H9 (cell line): Measurements from ENCODE around the gene CDK2AP2. TPM values are rescaled to one million over a fixed set of nuclear protein-coding genes. Genes with fewer than 3 reads are reported as not detected.

Experiments used
- DNase-seq: peaks from one replicate; pipeline ENCODE4 v3.0.0-alpha.2; 2017
- H2AFZ ChIP-seq: one replicate; pipeline ENCODE4 v1.6.1; 2013; ENCODE audit warnings: mild to moderate bottlenecking, low read length, control low read depth, moderate library complexity
- H2AK5ac ChIP-seq: 2 replicates; pipeline ENCODE4 v1.6.1; 2013; ENCODE audit warnings: low read length, control low read depth, mixed read lengths; ENCODE audit not compliant: insufficient read length
- H2BK120ac ChIP-seq: one replicate; pipeline ENCODE4 v1.6.1; 2013; ENCODE audit warnings: low read depth, mild to moderate bottlenecking, low read length, control low read depth, inconsistent platforms; ENCODE audit not compliant: poor library complexity, severe bottlenecking
- H2BK12ac ChIP-seq: 2 replicates; pipeline ENCODE4 v1.6.1; 2013; ENCODE audit warnings: low read length, control low read depth, mixed read lengths, low read depth; ENCODE audit not compliant: insufficient read length
- H2BK15ac ChIP-seq: 2 replicates; pipeline ENCODE4 v1.6.1; 2013; ENCODE audit warnings: low read depth, low read length, control low read depth
- H2BK20ac ChIP-seq: one replicate; pipeline ENCODE4 v1.6.1; 2013; ENCODE audit warnings: low read depth, mild to moderate bottlenecking, low read length, control low read depth, inconsistent platforms; ENCODE audit not compliant: poor library complexity, severe bottlenecking
- H2BK5ac ChIP-seq: 2 replicates; pipeline ENCODE4 v1.6.1; 2013; ENCODE audit warnings: low read length, control low read depth, mixed read lengths; ENCODE audit not compliant: insufficient read length
- H3K14ac ChIP-seq: 2 replicates; pipeline ENCODE4 v1.6.1; 2013; ENCODE audit warnings: low read length, control low read depth; ENCODE audit not compliant: insufficient read depth
- H3K18ac ChIP-seq: 2 replicates; pipeline ENCODE4 v1.6.1; 2013; ENCODE audit warnings: low read depth, mild to moderate bottlenecking, mixed read lengths, low read length, control low read depth; ENCODE audit not compliant: insufficient read length
- H3K23ac ChIP-seq: 2 replicates; pipeline ENCODE4 v1.6.1; 2013; ENCODE audit warnings: low read length, control low read depth, mixed read lengths, low read depth; ENCODE audit not compliant: insufficient read length
- H3K23me2 ChIP-seq: 2 replicates; pipeline ENCODE4 v1.6.1; 2013; ENCODE audit warnings: low read depth, mild to moderate bottlenecking, mixed read lengths, low read length, control low read depth; ENCODE audit not compliant: insufficient read length, poor library complexity, severe bottlenecking
- H3K27ac ChIP-seq: 2 replicates; pipeline ENCODE4 v1.5.1; 2013; ENCODE audit warnings: low read length, control low read depth, mixed read lengths, low read depth; ENCODE audit not compliant: insufficient read length
- H3K27me3 ChIP-seq: 2 replicates; pipeline ENCODE4 v1.6.1; 2013; ENCODE audit warnings: low read length, control low read depth, inconsistent platforms; ENCODE audit not compliant: insufficient read depth
- H3K4ac ChIP-seq: 2 replicates; pipeline ENCODE4 v1.6.1; 2013; ENCODE audit warnings: low read depth, mild to moderate bottlenecking, control low read depth, inconsistent platforms, low read length, moderate library complexity
- H3K4me1 ChIP-seq: 2 replicates; pipeline ENCODE4 v1.6.1; 2013; ENCODE audit warnings: low read length, control low read depth, inconsistent platforms; ENCODE audit not compliant: insufficient read depth
- H3K4me2 ChIP-seq: 2 replicates; pipeline ENCODE4 v1.6.1; 2013; ENCODE audit warnings: low read length, control low read depth, mixed read lengths; ENCODE audit not compliant: insufficient read length, insufficient read depth
- H3K56ac ChIP-seq: 2 replicates; pipeline ENCODE4 v1.6.1; 2013; ENCODE audit warnings: low read depth, mild to moderate bottlenecking, mixed read lengths, low read length, control low read depth; ENCODE audit not compliant: insufficient read length
- H3K79me1 ChIP-seq: 2 replicates; pipeline ENCODE4 v1.6.1; 2013; ENCODE audit warnings: low read depth, mild to moderate bottlenecking, moderate library complexity, low read length, control low read depth, inconsistent platforms; ENCODE audit not compliant: insufficient read depth, poor library complexity, severe bottlenecking
- H3K79me2 ChIP-seq: 2 replicates; pipeline ENCODE4 v1.6.1; 2013; ENCODE audit warnings: low read length, control low read depth, inconsistent platforms; ENCODE audit not compliant: insufficient read depth
- H3K9ac ChIP-seq: 2 replicates; pipeline ENCODE4 v1.6.1; 2013; ENCODE audit warnings: low read length, control low read depth, mixed read lengths; ENCODE audit not compliant: insufficient read length; ENCODE audit errors: extremely low read depth
- H3K9me3 ChIP-seq: one replicate; pipeline ENCODE4 v1.6.1; 2013; ENCODE audit warnings: low read depth, low read length, inconsistent platforms; ENCODE audit not compliant: control insufficient read depth
- H3T11ph ChIP-seq: one replicate; pipeline ENCODE4 v1.6.1; 2013; ENCODE audit warnings: mild to moderate bottlenecking, low read length, control low read depth, inconsistent platforms
- H4K20me1 ChIP-seq: one replicate; pipeline ENCODE4 v1.6.1; 2013; ENCODE audit not compliant: control insufficient read depth, insufficient read length, insufficient read depth
- H4K5ac ChIP-seq: 2 replicates; pipeline ENCODE4 v1.6.1; 2013; ENCODE audit warnings: low read depth, mild to moderate bottlenecking, mixed read lengths, low read length, control low read depth; ENCODE audit not compliant: insufficient read length
- H4K8ac ChIP-seq: replicated peaks from 2 replicates; pipeline ENCODE4 v1.6.1; 2013; ENCODE audit warnings: low read length, control low read depth, mixed read lengths, low read depth; ENCODE audit not compliant: insufficient read length
- H4K91ac ChIP-seq: 2 replicates; pipeline ENCODE4 v1.6.1; 2013; ENCODE audit warnings: low read depth, mild to moderate bottlenecking, moderate library complexity, mixed read lengths, low read length, control low read depth; ENCODE audit not compliant: insufficient read length
- H3K27ac Mint-ChIP-seq, 3 experiments: 2 replicates in 2 of 3; 3 replicates in 1 of 3; pipeline ENCODE4 v1.8.0; 2020 to 2021; ENCODE audit warnings: mixed read lengths in 3 of 3, mild to moderate bottlenecking in 1 of 3, moderate library complexity in 1 of 3
- H3K27me3 Mint-ChIP-seq: 2 replicates; pipeline ENCODE4 v1.8.0; 2021; ENCODE audit warnings: low read depth, mild to moderate bottlenecking, moderate library complexity, mixed read lengths
- H3K36me3 Mint-ChIP-seq, 3 experiments: 2 replicates in 2 of 3; 3 replicates in 1 of 3; pipeline ENCODE4 v1.8.0; 2020 to 2021; ENCODE audit warnings: low read depth in 3 of 3, mixed read lengths in 3 of 3; ENCODE audit not compliant: insufficient read depth in 1 of 3
- H3K4me1 Mint-ChIP-seq, 2 experiments: 2 replicates each; pipeline ENCODE4 v1.8.0; 2020; ENCODE audit warnings: mixed read lengths in 2 of 2
- H3K4me3 Mint-ChIP-seq, 2 experiments: 2 replicates in 1 of 2; 3 replicates in 1 of 2; pipeline ENCODE4 v1.8.0; 2020 to 2021; ENCODE audit warnings: mild to moderate bottlenecking in 2 of 2, mixed read lengths in 2 of 2, moderate library complexity in 1 of 2
- H3K9me3 Mint-ChIP-seq, 2 experiments: 2 replicates in 1 of 2; 3 replicates in 1 of 2; pipeline ENCODE4 v1.8.0; 2020; ENCODE audit warnings: mild to moderate bottlenecking in 2 of 2, mixed read lengths in 2 of 2, moderate library complexity in 1 of 2
- CTCF ChIP-seq: fragments of 200-600 bp; sonication (generic); conservative IDR thresholded peaks from 3 replicates; pipeline ENCODE4 v1.8.0; 2021; ENCODE audit warnings: antibody characterized with exemption, mild to moderate bottlenecking
- WGBS: extraction: QIAGEN DNeasy Blood & Tissue Kit; methylation state at CpG from one replicate; pipeline ENCODE4 v1.1.7; 2013; ENCODE audit warnings: missing lambda C conversion rate, low lambda C conversion rate, mixed read lengths; ENCODE audit not compliant: insufficient read length; ENCODE audit errors: extremely low coverage; 5-methylcytosine and 5-hydroxymethylcytosine counted together
- total RNA-seq: library from RNA; stranded (reverse); gene quantifications from 2 replicates; pipeline ENCODE4 v1.2.1, GENCODE V29; 2021

The CDK2AP2 gene
- total RNA-seq, 1 experiment from 2014 or later: 36.1 TPM

GRCh38 chr11:67538823-67539505 lies 31.0 kb upstream of the CDK2AP2 start:
- H4K8ac ChIP-seq: no peak overlapping the region
- H3K79me2 ChIP-seq: no peaks in the 10 kb centered on the region
- no peak overlapping the region for H3T11ph ChIP-seq
- peaks cover 5% of the 10 kb centered on the region for H3K9me3 ChIP-seq
- no peak overlapping the region for H3K4ac ChIP-seq
- no peak overlapping the region for H2BK120ac ChIP-seq
- no peaks in the 10 kb centered on the region for H3K79me1 ChIP-seq
- Mint-ChIP-seq H3K4me1 (peaks cover 4 to 6% of the 10 kb centered on the region in 2 experiments), H3K36me3 (peaks cover 2 to 5% (median 3%) of the 10 kb centered on the region in 3 experiments; a peak in 5 of 7 replicates), H3K4me3 (no peak overlapping the region), H3K9me3 (peaks cover 21 to 26% of the 10 kb centered on the region in 2 experiments), H3K27me3 (peaks cover 8% of the 10 kb centered on the region), H3K27ac (no peak overlapping the region)
- no peak overlapping the region for H3K18ac ChIP-seq
- H3K56ac ChIP-seq: no peak overlapping the region
- no peak overlapping the region for H2BK15ac ChIP-seq
- no peak overlapping the region for H2BK5ac ChIP-seq
- H4K20me1 ChIP-seq: no peaks in the 10 kb centered on the region
- no peak for TF ChIP-seq CTCF
- H4K5ac ChIP-seq: no peak overlapping the region
- no peak overlapping the region for H3K23ac ChIP-seq
- H3K4me2 ChIP-seq: no peak overlapping the region
- no peak overlapping the region for H2AK5ac ChIP-seq
- H2BK20ac ChIP-seq: no peak overlapping the region
- no peak overlapping the region for H3K14ac ChIP-seq
- no CpG with 5 or more reads among the region's 10 CpGs for WGBS
- H3K27me3 ChIP-seq: no peaks in the 10 kb centered on the region
- no peak overlapping the region for H3K27ac ChIP-seq
- no peak overlapping the region for H3K9ac ChIP-seq
- H2AFZ ChIP-seq: no peak overlapping the region
- no peaks in the 10 kb centered on the region for H3K23me2 ChIP-seq
- no peak for DNase-seq
- no peaks in the 10 kb centered on the region for H3K4me1 ChIP-seq
- H4K91ac ChIP-seq: no peak overlapping the region
- no peak overlapping the region for H2BK12ac ChIP-seq
